IPS DF 19.7 (cell line): Measurements from ENCODE around the gene ADCY2.
A peak's percentile ranks its signal among the peaks of the same experiment; 100 is the strongest.

Experiments used
- DNase-seq: peaks from one replicate; pipeline ENCODE4 v3.0.0-alpha.2; 2013; ENCODE audit warnings: low read depth, low spot score

Gene ADCY2

DNA sequence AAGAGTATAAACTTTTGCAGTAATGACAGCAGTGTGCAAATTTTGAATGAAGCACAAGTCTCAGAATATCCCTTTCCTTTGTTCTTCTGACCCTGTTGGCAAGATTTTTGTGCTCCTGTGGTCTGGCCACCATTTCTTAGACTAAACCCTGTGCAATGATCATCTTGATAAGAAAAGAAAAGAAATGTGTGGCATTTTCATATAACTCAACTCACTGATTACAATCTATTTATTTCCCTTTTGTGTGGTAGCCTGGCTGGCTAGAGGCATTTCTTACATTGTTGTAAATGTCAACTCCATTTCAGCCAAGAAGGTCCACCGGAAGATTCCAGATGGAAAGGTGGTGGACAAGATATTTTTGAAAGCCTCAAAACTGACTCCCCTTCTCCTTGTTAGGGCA, 41.9 kb downstream of the ADCY2 start:
- no peak for DNase-seq

DNA sequence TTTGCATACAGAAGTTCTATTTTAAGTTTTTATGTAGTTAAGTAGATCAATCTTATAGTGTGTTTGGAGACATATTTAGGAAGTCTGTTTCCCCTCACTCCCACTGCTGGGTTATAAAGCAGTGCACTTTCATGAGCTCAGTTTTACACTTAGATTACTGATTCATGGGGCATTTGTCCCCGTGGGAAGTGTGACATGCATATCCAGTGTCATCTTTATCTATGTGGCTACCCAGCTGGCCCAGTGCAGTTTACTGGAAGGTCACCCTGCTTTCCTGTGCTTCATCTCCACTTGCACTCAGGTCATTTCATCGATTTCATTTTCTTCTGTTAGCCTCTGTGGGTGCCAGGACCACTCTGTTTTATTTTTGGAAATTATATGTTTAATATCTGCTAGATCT, 49.1 kb downstream of the ADCY2 start:
- DNase-seq, result no peak

DNA sequence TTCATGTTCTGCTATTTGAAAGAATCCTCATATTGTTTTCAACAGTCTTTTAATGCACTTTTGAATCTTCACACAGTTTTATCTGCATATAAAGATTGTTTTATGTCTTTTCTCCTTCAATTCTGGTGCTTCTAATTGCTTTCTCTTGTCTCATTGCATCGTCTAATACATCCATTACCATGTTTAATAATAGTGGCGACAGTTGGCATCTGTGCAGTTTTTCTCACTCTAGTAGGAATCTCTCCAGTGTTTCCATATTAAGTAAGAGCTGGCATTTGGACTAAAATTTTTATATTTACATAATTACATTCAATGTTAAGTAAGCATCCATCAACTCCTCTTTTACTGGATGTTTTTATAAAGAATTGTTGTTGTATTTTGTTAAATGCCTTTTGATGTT, 49.9 kb downstream of the ADCY2 start:
- no peak for DNase-seq

DNA sequence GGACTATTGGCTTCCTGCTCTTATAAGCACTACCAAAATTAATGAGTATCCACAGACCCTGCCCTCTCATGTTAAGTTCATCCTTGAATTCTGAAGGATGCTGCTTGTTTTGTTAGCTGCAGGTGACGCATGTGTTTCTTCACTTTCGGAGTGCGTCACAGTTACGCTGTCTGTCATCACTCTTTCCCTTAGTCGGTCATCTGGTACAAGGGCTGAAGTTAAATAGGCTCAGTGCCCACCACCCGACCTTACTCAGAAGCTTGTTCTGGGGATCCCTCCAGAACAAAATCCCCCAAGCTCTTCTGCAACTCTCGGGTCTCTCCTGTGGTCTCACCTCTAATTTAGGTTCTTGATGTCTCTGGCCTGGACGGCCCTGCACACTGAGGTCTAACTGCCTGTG, 51.0 kb downstream of the ADCY2 start:
- no peak for DNase-seq

DNA sequence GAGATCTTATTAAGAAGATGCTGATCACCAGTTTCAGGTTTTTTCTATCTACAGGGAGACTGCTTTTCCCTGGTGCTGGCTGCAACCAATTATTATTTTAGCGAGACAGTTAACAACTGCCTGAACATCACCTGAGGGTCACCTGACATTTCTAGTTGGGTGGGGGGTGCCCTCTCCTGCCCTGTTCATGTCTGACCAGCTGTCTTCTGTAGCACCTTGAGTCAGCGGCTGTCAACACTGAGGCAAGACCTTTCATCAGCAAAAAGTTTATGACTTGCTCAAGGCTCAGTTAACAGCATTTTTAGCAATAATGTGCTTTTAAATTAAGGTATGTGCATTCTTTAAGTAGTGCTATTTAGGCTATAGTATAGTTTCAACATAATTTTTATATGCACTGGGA, 58.0 kb downstream of the ADCY2 start:
- DNase-seq, result no peak

DNA sequence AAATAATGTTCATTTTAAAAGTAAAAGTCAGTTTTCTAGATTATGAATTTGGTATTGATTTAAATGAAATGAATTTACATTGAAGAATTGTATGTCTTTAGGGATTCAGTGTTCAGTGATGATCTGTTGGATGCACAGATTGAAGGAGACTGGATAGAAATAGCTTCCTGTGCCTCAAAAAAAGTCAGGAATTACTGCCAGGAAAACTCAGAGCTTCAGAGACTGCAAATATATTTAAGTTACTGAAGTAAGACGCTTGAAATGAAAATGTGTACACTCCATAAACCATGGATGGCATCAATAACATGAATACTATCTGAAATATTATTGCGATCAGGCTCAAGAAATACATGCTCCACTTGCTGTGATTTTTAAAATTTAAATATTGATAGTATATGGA, 60.3 kb downstream of the ADCY2 start:
- DNase-seq, result no peak

DNA sequence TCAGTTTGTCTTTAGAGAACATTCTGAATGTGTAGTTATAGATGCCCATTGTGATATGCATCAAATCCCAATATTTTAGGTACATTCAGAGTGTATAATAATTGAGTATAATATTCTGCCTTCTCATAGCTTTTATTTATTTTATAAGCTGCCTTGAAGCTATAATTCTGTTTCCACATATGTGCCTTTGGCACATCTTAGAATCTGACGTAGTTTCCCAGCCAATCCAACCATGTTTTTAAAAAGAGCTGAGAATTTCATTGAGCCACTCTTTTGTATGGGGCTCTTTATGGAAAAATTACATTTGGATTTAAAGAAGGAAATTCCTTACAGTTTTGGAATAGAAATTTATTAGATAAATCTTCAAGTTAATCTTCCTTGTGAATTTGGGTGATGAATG, 65.4 kb downstream of the ADCY2 start:
- no peak for DNase-seq

DNA sequence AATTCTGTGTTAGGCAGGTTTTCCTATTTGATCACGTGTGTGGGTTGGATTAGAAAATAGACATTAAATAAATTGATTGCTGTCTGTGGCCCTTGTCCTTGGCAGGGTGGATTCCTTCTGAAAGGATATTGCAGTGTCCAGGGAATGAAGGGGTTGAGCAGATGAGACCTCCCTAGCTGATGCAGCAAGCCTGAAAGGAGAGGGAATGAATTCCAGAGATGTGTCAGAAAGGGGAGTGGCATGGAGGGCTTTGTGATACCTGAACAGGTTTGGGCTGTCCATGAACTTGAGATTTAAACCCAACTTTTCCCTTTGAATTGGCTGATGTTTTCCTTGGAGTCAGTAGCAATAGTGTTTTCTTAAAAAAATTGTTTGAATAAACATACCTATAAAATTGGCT, 66.8 kb downstream of the ADCY2 start:
- no peak for DNase-seq

DNA sequence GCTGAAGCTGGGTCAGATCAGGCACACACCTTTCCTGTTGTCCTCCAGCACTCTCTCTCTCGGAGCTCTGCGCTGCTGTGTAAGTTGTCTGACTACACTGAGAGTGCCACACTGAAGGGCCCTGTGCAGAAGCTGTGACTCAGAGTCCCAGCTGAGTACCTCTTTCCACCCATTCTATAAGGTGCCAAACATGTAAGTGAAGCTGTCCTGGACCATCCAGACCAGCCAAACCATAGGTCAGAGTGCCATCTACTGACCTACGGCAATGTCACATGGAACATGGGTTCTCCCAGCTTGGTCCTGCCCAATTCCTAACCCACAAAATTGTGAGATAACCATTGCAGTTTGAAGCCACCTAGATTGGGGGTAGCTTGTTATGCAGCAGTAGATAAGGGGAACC, 68.2 kb downstream of the ADCY2 start:
- no peak for DNase-seq

DNA sequence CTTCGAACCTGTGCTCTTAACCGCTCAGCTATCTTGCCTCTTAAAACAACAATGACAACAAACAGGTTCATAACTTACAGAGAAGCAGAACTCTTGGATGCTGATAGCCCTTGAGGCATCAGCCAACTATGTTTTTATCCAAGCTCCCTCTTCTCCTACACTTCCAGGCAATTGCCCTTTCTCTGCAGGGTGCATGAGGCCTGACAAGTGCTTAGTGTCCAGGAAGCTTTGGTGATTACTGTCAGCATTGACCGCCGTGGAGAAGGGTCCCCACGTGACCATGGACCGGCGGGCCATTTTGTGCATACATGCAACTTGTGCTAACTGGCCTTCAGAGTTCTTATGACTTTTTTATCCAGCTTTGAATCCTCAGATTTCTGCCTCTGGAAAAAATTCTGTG, 71.2 kb downstream of the ADCY2 start:
- no peak for DNase-seq

DNA sequence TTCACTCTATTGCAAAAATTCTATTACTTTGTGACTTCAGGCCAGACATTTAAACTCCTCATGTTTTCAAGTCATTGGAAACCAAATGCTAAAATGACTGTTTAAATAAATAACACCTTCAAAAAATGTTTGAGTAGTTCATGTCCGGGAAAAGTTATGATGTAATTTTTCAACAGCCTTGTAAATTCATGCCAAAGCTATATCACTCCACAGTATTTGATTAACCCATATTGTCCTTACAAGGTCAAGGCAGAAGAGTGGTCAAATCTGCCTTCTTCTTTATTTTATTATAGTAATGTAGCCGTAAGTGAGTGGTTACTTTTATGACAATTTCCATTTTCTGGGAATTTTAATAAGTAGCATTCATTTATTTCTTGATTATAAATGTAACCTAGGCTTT, 72.8 kb downstream of the ADCY2 start:
- no peak for DNase-seq

DNA sequence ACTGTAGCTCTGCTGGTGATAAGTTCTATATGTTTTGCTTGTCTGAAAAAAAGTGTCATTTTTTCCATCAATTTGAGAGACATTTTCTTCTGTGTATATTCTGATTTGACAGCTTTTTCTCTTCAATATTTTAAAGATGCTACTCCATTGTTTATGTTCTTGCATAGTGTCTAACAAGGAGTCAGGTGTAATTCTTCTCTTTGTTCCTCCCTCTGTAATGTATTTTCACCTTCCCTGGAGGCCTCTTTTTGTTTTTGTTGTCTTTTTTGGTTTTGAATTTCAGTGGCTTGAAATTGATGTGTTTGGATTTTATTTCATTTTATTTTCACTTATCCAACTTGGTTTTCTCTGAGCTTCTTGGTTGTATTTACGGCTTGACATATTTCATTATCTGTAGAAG, 75.8 kb downstream of the ADCY2 start:
- DNase-seq, result no peak

DNA sequence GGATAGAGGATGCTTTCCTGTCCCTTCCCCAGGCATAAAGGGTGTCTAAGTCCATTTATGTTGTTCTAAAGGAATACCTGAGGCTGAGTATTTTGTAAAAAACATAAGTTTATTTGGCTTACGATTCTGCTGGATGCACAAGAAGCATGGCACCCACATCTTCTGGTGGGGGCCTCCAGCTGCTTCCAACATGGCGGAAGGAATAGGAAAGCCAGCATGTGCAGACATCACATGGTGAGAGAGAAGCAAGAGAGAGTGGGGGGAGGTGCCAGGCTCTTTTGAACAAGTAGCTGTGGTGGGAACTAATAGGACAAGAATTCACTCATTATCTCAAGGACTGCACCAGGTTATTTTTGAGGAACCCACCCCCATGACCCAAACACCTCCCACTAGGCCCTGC, 77.2 kb downstream of the ADCY2 start:
- DNase-seq, result no peak

DNA sequence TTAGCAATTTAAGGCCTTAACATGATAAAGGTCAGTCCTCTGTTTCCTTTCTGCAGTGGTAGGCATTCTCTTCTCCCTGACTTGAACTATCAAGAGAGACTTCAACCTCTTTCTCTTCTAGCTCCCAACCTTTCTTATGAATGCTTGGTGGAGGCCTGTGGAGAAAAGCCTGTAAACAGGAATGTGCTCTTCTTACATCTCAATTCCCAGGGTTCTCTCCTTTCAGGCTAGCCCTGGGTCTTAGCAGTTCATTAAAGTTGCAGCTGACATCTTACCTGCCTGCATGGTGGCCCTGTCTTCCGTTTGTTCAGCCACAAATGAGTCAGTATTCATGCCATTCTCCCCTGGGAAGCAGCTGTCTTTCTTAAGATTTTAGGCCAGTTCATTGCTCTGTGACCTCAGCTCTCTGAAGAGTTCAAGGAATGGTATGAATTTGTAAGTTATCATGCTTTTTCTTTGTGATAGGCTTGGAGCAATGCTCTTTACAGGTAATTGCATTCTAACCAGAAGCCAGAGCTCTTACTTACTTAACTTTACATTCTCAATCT, 77.8 kb downstream of the ADCY2 start:
- peak; percentile 83 for DNase-seq

DNA sequence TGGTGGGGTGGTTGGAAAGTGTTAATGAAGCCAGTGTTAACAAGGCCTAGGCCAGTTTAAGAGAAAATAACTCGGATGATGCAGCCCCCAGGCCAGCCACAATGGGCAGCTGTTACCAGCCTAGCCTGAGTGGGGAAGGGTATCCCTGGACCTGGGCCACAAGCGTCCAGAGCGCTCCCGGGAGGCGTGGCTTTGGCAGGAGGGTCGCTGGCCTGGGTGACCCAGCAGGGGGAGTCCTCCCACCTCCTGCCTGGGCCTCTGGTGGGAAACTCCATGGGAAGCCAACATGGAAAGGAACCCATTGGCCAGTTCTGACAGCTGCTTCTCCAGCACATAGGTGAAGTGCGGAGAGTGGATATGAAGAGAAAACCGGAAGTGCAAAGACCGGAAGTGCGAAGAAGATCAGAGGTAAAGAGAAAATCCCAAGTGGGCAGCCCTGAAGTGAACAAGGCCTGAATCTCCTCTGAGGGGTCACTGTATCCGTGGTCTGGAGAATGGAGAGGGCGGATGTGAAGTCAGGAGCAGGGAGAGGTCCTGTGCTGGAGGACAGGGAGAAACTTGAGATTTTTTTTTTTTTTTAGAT, 79.0 kb downstream of the ADCY2 start:
- DNase-seq, result no peak

DNA sequence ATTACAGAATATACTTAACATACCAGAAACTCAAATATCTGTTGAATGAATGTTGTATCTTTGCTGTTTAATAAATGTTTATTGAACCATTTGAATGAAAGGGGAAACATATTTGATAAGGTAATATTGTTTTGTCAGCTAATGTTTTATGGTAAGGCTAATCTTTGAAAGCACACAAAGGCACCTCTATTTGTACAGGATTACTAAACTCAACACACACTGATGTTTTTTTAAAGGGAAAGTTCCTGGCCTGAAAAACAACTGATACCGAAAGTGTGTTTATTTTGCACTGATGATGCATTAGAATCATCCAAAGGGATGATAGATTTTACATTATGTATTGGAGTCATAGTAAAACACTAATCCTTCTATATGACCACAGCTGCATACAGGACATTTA, 82.5 kb downstream of the ADCY2 start:
- DNase-seq, result no peak

DNA sequence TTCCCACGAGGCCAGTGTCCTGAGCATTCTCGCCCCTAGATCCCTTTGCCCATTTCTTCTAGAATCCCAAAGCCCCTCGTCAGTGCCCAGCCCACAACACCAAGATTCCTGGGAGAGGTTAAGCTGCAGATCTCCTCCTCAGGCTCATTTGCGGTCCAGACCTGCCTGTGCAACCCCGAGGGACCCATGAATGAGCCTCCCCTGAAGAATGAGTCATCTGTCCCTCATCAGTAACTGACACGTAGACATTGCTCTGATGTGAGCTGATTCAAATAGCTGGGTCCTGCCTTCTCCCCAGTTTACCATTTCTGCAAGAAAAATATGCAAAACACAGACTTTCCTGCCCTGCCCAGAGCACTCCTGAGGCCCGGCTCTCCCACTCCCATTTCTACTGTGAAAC, 92.8 kb downstream of the ADCY2 start:
- no peak for DNase-seq

DNA sequence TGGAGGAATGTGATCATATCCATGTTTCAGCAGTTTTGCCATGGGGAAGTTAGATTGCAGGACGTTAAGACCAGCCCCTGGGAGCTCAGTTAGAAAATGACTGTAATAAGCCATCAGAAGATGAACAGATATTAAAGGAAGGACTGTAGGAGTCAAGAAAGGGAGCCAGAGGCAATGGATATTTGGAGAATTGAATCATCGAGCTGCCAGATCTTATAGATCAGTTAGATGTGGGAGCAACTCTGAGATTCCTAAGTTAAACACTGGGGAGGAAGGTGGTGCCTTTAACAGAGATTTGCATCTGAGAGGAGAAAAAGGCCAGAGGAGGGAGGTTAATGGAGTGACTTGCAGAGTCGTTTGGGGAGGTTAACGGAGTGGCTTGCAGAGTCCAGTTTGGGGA, 96.4 kb downstream of the ADCY2 start:
- DNase-seq, result no peak

DNA sequence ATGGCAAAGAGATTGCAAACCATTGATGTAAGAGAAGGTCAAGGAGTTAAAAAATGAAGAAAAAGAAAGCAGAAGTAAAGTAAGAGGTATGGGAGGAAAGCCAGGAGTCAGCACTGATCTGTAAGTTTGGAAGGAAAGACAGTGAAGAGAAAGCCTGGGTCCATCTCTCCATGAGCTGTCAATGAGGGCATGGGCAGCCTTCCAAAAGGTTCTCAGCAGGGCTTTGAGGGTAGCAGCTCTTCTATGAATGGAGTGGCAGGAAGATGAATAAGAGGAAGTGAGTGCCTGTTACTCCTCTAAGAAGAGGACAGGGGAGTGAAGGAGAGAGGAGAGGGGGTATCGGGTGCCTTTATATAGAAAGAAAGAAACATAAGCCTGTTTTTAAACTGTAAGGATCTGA, 97.1 kb downstream of the ADCY2 start:
- DNase-seq, result no peak

DNA sequence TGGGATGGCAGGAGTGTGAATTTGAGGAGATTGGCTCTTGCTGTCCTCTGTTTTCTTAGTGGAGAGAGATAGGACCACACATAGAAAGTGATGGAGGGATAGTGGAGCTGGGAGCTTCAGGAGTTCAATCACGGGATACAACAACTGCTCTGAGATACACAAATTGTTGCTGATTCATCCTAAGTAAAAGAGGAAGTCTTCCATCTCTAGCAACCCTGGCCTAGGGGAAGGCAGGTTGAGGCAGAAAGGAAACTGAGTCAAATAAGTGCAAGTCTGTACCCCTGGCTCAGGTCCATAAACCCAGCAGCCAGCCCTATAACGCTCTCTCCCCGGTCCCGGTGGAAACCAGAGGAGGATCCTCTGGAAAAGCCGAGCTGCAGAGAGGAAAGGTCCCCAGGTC, 97.7 kb downstream of the ADCY2 start:
- no peak for DNase-seq

DNA sequence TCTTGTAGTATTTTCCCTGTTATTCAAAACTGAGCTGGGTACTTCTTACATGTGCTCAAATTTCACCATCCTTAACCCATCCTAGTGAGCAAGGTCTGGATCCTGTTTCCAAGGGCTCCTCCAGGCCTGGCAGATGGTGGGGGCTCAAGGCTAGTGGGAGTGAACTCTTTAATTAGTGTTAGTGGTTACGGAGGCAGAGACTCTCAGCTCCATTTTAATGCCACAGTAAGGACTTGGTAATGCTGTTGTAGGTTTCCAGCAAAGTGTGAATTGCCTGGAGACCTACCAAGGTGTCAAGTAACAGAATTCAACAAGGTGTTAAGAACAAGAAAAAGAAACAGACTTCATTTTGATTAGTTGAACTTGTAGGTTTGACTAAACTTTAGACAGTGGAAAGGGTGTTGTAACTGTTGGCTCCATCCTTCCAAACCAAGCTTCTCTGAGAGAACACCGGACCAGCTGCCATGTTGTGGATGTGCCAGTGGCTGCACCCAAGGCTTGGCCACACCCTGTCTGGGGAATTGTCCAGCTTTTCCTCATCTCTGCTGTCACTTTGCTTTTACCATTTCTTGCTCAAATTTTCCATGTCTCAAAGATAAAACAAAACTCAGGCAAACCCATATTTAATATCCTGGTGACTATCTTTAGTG, 98.7 kb downstream of the ADCY2 start:
- DNase-seq, result no peak

DNA sequence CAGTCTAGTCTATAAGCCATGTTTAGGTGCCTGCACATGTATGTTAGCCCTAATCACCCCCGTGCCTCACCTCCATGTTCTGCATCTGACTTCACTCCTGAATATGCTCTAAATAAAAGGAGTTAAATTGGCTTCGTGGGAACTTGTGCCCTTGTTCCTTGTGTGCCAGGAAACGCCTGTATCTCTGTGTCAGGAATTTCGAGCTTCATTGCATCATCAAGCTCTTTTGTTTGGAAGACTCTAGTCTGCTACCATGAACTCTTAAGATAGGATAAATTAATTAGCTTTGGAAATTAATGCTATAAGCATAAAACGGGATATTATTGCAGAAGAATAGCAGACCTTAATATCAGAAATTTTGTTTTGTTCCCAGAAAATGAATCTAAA, 99.2 kb downstream of the ADCY2 start:
- no peak for DNase-seq

DNA sequence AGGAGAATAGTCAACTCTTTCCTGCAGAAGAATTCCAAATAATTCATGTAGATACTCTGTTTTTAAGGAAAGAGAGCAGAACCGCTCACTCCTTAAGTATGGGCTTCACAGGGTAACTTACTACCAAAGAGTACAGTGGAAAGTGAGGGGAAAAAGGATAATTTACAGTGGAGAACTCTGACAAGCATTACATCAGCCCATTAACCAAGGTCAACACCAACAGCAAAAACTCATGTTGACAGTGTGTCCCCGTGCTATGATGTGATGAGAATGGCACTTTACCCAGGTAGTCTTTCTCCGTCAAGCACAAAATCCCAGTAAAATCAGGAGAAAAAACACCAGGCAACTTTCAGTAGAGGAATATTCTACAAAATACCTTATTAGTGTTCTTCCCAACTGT, 104.3 kb downstream of the ADCY2 start:
- DNase-seq, result no peak

DNA sequence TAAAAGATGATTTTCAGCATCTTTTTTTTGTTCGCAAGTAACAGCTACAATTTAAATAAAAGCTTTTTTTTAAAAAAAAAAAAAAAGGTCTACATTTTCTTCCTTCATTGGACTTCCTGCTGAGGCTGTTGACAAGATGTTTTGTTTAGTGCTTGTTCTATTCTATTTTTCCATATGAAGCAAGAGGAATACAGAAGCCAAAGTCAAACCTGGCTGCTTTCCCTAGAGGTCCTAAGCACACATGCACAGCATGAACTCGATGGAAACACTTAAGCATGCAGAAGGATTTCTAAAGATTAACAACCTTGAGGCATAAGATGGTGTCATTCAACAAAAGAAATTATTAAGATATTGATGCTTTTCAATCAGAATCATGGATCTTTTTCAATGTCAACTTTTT, 105.1 kb downstream of the ADCY2 start:
- no peak for DNase-seq
